T47D (cell line): ENCODE results near the gene MAP3K4.
A peak's percentile ranks its signal among the peaks of the same experiment; 100 is the strongest.

Source experiments
- DNase-seq, 2 experiments: peaks; one replicate each; pipeline versions ENCODE4 v3.0.0 to v3.0.0-alpha.2; 2011 to 2012; ENCODE audit warnings: low read depth in 1 of 2, low spot score in 1 of 2
- JUND ChIP-seq: IDR thresholded peaks from 2 replicates; pipeline ENCODE4 v1.6.1; 2012; ENCODE audit warnings: low read depth
- in situ Hi-C: cut with HindIII; loops from 2 replicates; pipeline ENCODE4 v1.10.0; 2016; ENCODE audit warnings: low sequenced_read_pairs, low pct_unique_long_range_greater_than_20kb

Gene MAP3K4

GRCh38 chr6:161100072-161100471, 108.5 kb downstream of the MAP3K4 start:
- in situ Hi-C loops = no loop called here
- DNase-seq = peak in 1 of 2 experiments; percentile 11
- no peak for TF ChIP-seq JUND

GRCh38 chr6:161101517-161101916, 109.9 kb downstream of the MAP3K4 start:
- in situ Hi-C loops = no loop called here
- no peak for TF ChIP-seq JUND
- DNase-seq = peak in 1 of 2 experiments; percentile 13

DNA sequence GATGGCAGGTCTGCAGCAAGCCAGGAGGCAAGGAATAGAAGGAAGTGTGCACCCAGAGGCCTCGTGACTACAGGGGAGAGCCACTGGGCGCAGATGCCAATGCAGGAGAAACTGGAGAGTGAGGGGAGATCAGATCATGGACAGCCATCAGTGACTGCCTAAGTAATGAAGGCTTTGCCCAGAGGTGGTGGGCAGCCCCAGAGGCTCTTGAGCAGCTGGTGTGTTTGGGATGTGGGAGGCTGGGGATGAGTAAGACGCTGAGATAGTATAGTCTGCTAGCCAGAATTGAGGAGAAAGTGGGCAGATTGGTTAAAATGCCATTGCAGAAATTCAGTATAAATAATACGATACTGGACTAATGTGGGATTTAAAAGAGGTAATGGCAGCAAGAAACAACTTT, 111.9 kb downstream of the MAP3K4 start:
- TF ChIP-seq JUND = no peak
- in situ Hi-C loops = no loop called here
- DNase-seq = no peak

GRCh38 chr6:161104966-161105365, 113.4 kb downstream of the MAP3K4 start:
- no peak for TF ChIP-seq JUND
- in situ Hi-C loops = no loop called here

GRCh38 chr6:161105408-161105807, 113.8 kb downstream of the MAP3K4 start:
- TF ChIP-seq JUND = no peak

More at GRCh38 chr6:161104966-161105365, 113.4 kb downstream of the MAP3K4 start:
- no peak for DNase-seq

DNA sequence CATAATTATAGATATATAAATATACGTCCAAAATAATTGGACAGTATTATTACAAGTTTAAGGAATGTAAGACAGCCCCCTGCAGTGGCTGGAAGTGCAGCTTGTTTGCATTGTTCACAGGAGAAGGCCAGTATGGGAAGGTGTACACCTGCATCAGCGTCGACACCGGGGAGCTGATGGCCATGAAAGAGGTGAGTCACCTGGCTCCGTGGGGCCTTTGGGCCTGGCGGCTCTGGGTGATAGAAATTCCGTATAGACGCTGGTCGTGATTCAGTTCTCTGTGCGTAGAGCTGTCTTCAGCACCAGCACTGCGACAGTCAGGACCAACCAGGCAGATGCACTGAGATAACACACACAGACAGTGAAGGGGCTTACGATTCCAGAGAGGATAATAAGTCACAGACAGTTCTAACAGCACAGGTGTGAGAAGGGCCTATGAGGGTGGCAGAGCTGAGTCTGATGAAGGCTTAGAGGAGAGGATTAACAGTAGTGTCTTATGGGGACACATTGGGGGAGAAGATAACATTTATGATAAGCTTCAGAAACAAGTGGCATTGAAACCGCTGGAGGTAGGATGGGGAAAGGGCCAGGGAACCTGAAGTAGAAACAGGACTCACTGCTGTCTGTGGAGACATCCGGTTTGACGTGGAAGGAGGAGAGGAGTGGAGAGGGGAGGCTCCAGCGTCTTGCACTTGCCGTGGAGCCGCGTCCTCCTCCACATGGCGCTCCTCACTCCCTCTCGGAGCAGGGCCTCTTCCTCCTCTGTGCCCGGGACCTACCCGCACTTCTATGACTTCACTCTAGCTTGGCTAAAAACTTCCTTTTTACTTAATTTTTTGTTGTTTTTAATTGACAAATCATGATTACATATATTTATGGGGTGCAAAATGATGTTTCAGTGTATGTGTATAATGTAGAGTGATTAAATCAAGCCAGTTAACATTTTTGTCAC, 116.5 kb downstream of the MAP3K4 start:
- no peak for TF ChIP-seq JUND
- in situ Hi-C loops = no loop called here
- DNase-seq = no peak

More at GRCh38 chr6:161105408-161105807, 113.8 kb downstream of the MAP3K4 start:
- in situ Hi-C loops = no loop called here
- no peak for DNase-seq

DNA sequence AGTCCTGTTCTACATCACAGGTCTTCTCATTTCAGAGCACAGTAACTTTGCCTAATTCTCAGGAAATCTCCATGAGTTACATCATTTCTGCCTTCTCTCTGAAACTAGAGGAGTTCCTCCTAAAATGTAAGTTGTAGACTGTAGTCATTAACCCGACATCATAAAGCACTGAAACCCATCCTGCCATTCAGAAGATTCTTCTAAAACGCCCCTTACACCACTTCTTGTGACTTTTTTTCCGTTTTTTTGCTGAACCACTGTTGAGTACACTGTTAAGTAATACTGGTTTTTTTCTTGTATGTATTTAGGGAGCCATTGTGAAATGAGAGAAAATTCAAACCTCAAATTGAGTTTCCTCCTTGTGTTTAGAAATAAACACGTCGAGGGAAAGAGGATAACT, 117.3 kb downstream of the MAP3K4 start:
- no peak for DNase-seq
- no peak for TF ChIP-seq JUND
- in situ Hi-C loops = no loop called here

DNA sequence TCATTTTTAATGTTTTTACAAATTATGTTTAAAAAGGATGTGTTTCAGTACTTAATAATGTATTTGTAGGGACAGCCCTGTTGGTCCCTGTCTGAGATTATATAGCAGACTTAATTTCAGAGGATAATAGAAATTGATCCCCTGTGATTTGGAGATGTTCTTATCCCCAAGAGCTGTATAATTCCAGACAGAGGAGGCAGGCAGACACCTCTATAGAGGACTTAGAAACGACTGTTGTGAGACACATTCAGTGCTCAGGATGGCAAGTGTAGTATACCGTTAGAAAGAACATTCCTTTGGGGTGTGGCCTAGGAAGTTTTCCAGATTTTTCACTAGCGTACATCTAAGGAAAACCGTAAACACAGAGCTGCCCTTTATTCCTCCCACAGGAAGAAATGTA, 117.8 kb downstream of the MAP3K4 start:
- no peak for TF ChIP-seq JUND
- DNase-seq = no peak
- in situ Hi-C loops = no loop called here

- in situ Hi-C loops = no loop called here
- TF ChIP-seq JUND = no peak
- DNase-seq = no peak
Measured at GRCh38 chr6:161110028-161110779, 118.6 kb downstream of the MAP3K4 start.

DNA sequence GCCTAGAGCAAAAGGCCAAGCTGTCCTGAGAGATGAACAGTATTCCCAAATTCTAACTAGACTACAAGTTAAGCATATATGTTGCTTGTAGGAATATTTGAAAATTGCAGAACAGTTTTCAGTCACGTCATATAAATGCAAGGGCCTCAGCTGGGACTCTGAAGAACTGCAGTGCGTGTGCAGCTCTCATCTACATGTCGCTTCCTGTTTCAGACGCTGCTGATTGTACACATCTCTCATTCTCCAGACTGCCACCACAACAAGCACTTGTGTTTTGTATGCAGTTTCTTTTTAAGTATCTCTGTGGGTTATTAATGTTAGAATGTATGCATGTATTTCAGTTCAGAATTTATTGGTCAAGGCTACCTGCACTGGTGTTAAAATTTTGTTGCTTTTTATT, 119.7 kb downstream of the MAP3K4 start:
- in situ Hi-C loops = no loop called here
- TF ChIP-seq JUND = no peak
- no peak for DNase-seq

GRCh38 chr6:161115468-161115867, 123.9 kb downstream of the MAP3K4 start:
- TF ChIP-seq JUND = no peak
- no peak for DNase-seq
- in situ Hi-C loops = no loop called here

- no peak for TF ChIP-seq JUND
- in situ Hi-C loops = no loop called here
- DNase-seq = no peak
Measured at GRCh38 chr6:161116554-161116953, 125.0 kb downstream of the MAP3K4 start.

DNA sequence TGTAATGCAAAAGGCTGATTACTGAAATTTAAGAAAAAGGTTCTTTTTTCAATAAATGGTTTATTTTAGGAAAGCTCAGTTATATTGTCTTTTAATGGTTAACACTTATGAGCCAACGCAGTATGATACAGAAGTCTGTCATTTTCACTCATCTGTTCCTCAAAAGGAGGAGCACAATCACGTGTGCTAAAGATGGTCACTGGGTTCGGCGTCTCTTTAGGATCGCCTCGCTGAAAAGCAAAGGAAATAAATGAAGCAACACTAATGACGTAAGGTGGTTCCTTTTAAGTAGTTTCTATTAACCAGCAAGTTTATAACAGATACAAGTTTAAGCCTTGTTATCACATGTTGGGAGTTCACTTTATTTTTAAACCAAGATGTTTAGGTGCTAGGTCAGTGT, 125.7 kb downstream of the MAP3K4 start:
- TF ChIP-seq JUND = no peak
- DNase-seq = no peak
- in situ Hi-C loops = no loop called here
